A673 (cell line): ENCODE measurements around the gene SERGEF. TPM values are rescaled to one million over a fixed set of nuclear protein-coding genes. Genes with fewer than 3 reads are reported as not detected.

ENCODE experiments used
- BruUV-seq: library from RNA; stranded (reverse); fragments of 400-500 nt; replicated peaks from 2 replicates; lab custom pipeline; 2021; lab: Mats Ljungman, UMichigan
- CTCF ChIA-PET: fragments of 300-600 bp; sonication (Branson Sonifier 250); formaldehyde crosslinking; loops from one replicate; lab custom pipeline; 2022; ENCODE audit warnings: antibody characterized with exemption; lab: Charles Lee
- POLR2A ChIA-PET: fragments of 300-600 bp; sonication (Branson Sonifier 250); formaldehyde crosslinking; loops from one replicate; lab custom pipeline; 2022; ENCODE audit warnings: antibody characterized with exemption; ENCODE audit not compliant: low non-redundant PET; lab: Charles Lee
- DNase-seq: peaks from one replicate; pipeline ENCODE4 v3.0.0-alpha.2; 2015; ENCODE audit warnings: low spot score
- H3K27ac ChIP-seq: fragments of 200-600 bp; sonication (generic); 2 replicates; pipeline ENCODE4 v1.5.1; 2016; ENCODE audit warnings: mixed run types, low read depth, mild to moderate bottlenecking, mixed read lengths, antibody characterized with exemption, low read length; ENCODE audit not compliant: poor library complexity, severe bottlenecking
- H3K27me3 ChIP-seq: fragments of 200-600 bp; sonication (generic); replicated peaks from 2 replicates; pipeline ENCODE4 v1.6.1; 2017; ENCODE audit warnings: mixed run types, low read depth, mild to moderate bottlenecking, mixed read lengths, antibody characterized with exemption, low read length; ENCODE audit not compliant: insufficient read depth, poor library complexity
- H3K36me3 ChIP-seq: fragments of 200-600 bp; sonication (generic); 2 replicates; pipeline ENCODE4 v1.6.1; 2016; ENCODE audit warnings: mixed run types, mild to moderate bottlenecking, mixed read lengths, antibody characterized with exemption, low read length; ENCODE audit not compliant: insufficient read depth, poor library complexity, severe bottlenecking
- H3K4me1 ChIP-seq: fragments of 200-600 bp; sonication (generic); 2 replicates; pipeline ENCODE4 v1.6.1; 2017; ENCODE audit warnings: mixed run types, mild to moderate bottlenecking, mixed read lengths, antibody characterized with exemption, low read length; ENCODE audit not compliant: insufficient read depth, poor library complexity, severe bottlenecking
- H3K4me3 ChIP-seq: fragments of 200-600 bp; sonication (generic); 2 replicates; pipeline ENCODE4 v1.5.1; 2016; ENCODE audit warnings: low read depth, mixed run types, mild to moderate bottlenecking, mixed read lengths, low read length; ENCODE audit not compliant: poor library complexity, severe bottlenecking
- H3K9me3 ChIP-seq: fragments of 200-600 bp; sonication (generic); 2 replicates; pipeline ENCODE4 v1.6.1; 2016; ENCODE audit warnings: mixed run types, low read depth, mild to moderate bottlenecking, mixed read lengths, antibody characterized with exemption, low read length; ENCODE audit not compliant: poor library complexity, severe bottlenecking
- EZH2 ChIP-seq: fragments of 200-600 bp; sonication (generic); IDR thresholded peaks from 2 replicates; pipeline ENCODE4 v1.6.1; 2017; ENCODE audit warnings: borderline replicate concordance, low read depth, mild to moderate bottlenecking, mixed read lengths, antibody characterized with exemption, low read length; ENCODE audit not compliant: poor library complexity, severe bottlenecking
- intact Hi-C: fragments of 100-400 bp; cut with micrococcal nuclease; formaldehyde crosslinking; loops from one replicate; pipeline ENCODE4 v1.10.0; 2022; ENCODE audit not compliant: unreplicated experiment
- total RNA-seq: library from RNA; stranded (reverse); gene quantifications from 2 replicates; pipeline ENCODE4 v1.2.3, GENCODE V29; 2021
- TF ChIP-seq, protein P1 (sequence below): fragments of 300-800, 200-600 bp; sonication (generic); conservative IDR thresholded peaks from 2 replicates; pipeline ENCODE4 v1.5.1; 2017; ENCODE audit warnings: low read depth, mild to moderate bottlenecking, antibody characterized with exemption, low read length, moderate library complexity, mixed read lengths

SERGEF gene
- total RNA-seq, 1 experiment from 2014 or later: 15.2 TPM

DNA sequence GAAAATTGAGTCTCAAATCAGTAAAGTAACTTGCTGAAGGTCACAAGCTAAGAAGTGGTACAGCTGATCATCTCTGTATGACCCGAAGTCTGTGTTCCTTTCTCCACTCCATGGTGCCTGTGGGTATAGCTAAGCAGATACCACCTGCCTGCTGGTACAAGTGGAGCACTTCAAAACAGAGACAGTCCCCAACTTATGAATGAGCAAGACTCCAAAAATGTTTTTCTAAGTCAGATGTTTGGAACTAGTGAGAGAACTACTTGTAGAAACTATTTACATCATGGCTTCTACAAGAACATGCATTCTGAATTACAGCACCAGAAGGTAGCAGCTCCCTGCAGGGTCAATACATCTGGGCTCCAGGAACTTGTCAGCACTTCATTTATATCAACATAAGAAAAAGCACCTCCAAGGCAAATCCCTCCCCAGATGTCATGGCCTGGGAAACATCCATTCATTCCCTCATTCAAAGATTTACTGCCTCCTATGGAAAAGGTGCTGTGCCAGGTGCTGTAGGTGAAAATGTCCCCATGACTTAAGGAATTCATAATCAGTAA is 94.7 kb downstream of the SERGEF start:
- DNase-seq: no peak
- intact Hi-C loops: no loop called here
- H3K27ac ChIP-seq: no peak overlapping the region
- no TSS peak for BruUV-seq
- ChIA-PET POLR2A (no interaction called here), CTCF (no interaction called here)
- no peak for TF ChIP-seq EZH2
- TF ChIP-seq, protein P1, sequence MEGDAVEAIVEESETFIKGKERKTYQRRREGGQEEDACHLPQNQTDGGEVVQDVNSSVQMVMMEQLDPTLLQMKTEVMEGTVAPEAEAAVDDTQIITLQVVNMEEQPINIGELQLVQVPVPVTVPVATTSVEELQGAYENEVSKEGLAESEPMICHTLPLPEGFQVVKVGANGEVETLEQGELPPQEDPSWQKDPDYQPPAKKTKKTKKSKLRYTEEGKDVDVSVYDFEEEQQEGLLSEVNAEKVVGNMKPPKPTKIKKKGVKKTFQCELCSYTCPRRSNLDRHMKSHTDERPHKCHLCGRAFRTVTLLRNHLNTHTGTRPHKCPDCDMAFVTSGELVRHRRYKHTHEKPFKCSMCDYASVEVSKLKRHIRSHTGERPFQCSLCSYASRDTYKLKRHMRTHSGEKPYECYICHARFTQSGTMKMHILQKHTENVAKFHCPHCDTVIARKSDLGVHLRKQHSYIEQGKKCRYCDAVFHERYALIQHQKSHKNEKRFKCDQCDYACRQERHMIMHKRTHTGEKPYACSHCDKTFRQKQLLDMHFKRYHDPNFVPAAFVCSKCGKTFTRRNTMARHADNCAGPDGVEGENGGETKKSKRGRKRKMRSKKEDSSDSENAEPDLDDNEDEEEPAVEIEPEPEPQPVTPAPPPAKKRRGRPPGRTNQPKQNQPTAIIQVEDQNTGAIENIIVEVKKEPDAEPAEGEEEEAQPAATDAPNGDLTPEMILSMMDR: no peak
- no peaks in the 10 kb centered on the region for H3K9me3 ChIP-seq
- H3K36me3 ChIP-seq: no peaks in the 10 kb centered on the region
- no peak overlapping the region for H3K4me3 ChIP-seq
- peaks cover 21% of the 10 kb centered on the region for H3K4me1 ChIP-seq
- no peaks in the 10 kb centered on the region for H3K27me3 ChIP-seq

DNA sequence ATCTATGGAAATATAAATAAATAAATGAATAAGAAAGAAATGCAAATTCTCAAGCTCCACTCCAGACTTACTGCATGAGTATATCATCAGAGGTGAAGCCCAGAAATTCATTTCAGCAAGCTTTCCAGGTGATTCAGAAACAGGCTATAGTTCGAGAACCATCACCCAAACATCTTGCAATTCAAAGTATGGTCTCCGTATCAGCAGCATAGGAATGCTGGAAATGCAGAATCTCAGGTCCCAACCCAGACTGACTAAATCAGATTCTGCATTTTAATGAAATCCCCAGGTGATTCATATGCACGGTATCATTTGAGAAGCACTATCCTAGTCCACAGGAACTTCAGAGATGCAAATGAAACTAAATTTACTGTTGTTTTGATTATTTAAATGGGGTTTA is 95.3 kb downstream of the SERGEF start:
- no peaks in the 10 kb centered on the region for H3K36me3 ChIP-seq
- CTCF ChIA-PET: no interaction called here
- DNase-seq: no peak
- no peaks in the 10 kb centered on the region for H3K9me3 ChIP-seq
- intact Hi-C loops: no loop called here
- H3K27ac ChIP-seq: no peak overlapping the region
- no TSS peak for BruUV-seq
- no peaks in the 10 kb centered on the region for H3K27me3 ChIP-seq
- TF ChIP-seq EZH2: no peak
- TF ChIP-seq, protein P1: no peak
- POLR2A ChIA-PET: no interaction called here
- peaks cover 16% of the 10 kb centered on the region for H3K4me1 ChIP-seq
- no peak overlapping the region for H3K4me3 ChIP-seq

DNA sequence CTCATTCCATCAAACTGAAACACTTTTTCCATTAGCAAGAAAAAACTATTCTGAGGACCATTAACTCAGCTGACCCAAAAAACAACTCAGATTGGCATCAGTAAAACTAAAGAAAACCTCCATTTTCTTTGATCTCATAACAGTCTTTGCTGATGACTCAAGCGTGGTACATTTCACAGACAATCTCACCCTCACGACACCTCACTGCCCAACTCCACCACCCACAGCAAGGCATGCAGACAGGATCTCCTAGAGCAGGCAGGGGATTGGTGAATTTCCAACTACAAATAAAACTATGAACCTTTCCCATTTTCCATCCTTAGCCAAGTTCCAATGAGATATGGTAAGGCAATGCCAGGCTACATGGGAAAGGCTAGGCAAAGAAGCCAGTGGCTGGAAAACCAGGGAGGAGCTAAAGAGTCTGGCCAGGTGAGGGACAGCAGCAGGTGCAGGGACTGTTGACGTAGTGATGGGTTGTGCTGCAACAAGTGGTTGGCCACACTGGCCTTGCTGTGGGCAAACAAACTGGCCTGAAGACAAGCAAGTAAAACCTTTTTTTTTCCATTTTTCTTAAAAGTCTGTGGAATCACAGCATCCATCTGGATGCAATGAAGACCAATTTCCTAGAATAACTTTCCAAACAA is 97.2 kb downstream of the SERGEF start:
- CTCF ChIA-PET: no interaction called here
- no peaks in the 10 kb centered on the region for H3K9me3 ChIP-seq
- intact Hi-C loops: no loop called here

More for the DNA sequence above, 97.2 kb downstream of the SERGEF start:
- no peaks in the 10 kb centered on the region for H3K36me3 ChIP-seq
- H3K27me3 ChIP-seq: no peaks in the 10 kb centered on the region
- POLR2A ChIA-PET: no interaction called here
- DNase-seq: no peak
- no peak overlapping the region for H3K4me3 ChIP-seq
- no peak for TF ChIP-seq EZH2
- BruUV-seq: no TSS peak
- H3K4me1 ChIP-seq: peaks cover under 1% of the 10 kb centered on the region
- H3K27ac ChIP-seq: no peak overlapping the region
